ENCODE data around the gene PPP6R2. TPM values are rescaled to one million over a fixed set of nuclear protein-coding genes. Genes with fewer than 3 reads are reported as not detected.

PPP6R2 gene
- total and polyA plus RNA-seq, 2 donors (not counting 3 experiments of a cell fraction or from before 2014, with no cell fraction given): 38.6 to 54.6 TPM

DNA sequence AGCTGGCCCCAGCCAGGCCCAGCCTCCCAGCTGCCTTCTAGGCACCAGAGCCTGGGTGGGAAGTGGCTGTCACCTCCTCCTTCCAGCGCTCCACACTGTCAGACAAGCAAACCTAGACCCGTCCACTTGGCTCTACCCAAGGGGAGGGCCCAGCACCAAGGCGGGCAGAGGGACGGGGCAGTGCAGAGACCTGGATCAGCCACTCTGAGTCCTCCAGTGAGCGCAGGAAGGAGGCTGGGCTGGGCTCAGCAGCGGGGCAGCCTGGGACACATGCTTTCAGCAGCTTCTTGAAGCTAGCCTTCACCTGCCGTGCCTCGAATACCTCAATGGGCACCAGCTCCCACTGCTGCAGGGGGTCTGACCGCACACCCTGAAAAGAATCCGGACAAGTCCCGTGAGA lies 112.9 kb downstream of the PPP6R2 start:
- H3K36me3 ChIP-seq (ENCODE audit: control insufficient read depth in 2 of 2, extremely low read depth in 1 of 2, insufficient read depth in 2 of 2, low read length in 2 of 2): peaks cover 0 to 43% of the 10 kb centered on the region in 2 experiments
- CTCF ChIA-PET: no interaction called here
- dilution Hi-C loops (cut with MboI; ENCODE audit: extremely low pct_ligation_motif_present, low sequenced_read_pairs): no loop called here

More for the DNA sequence above, 112.9 kb downstream of the PPP6R2 start:
- DNase-seq (ENCODE audit: low read depth, low spot score) (no peak), FAIRE-seq (no peak)
- Histone ChIP-seq H2AFZ (ENCODE audit: low read depth, low read length) (no peak overlapping the region), H3K4me1 (ENCODE audit: control insufficient read depth, extremely low read depth, insufficient read depth, low read length) (no peaks in the 10 kb centered on the region), H3K9me1 (replicated peaks; ENCODE audit: control insufficient read depth, extremely low read depth, insufficient read depth, low read length) (no peaks in the 10 kb centered on the region), H3K79me2 (ENCODE audit: control insufficient read depth, insufficient read depth, low read length) (no peaks in the 10 kb centered on the region), H4K20me1 (replicated peaks; ENCODE audit: control insufficient read depth, extremely low read depth, insufficient read depth, low read length) (no peaks in the 10 kb centered on the region), H3K27me3 (ENCODE audit: control insufficient read depth in 2 of 2, insufficient read depth in 2 of 2, low read length in 2 of 2) (no peaks in the 10 kb centered on the region), H3K4me2 (ENCODE audit: insufficient read depth, low read length) (no peak overlapping the region), H3K9ac (replicated peaks; ENCODE audit: extremely low read depth, insufficient read depth, low read length) (no peak overlapping the region), H3K27ac (ENCODE audit: insufficient read depth, low read depth, low read length) (no peak overlapping the region), H3K4me3 (replicated peaks in 1 of 3; ENCODE audit: insufficient read depth in 1 of 3, low read depth in 1 of 3, low read length in 3 of 3) (no peak overlapping the region), H3K9me3 (replicated peaks; ENCODE audit: control insufficient read depth, insufficient read depth, low read length) (no peaks in the 10 kb centered on the region)
- TF ChIP-seq JUN (IDR thresholded peaks at IDR 0.05; ENCODE audit: borderline replicate concordance, insufficient read depth, insufficient read length, low read depth): no peak
- TF ChIP-seq, protein P1, sequence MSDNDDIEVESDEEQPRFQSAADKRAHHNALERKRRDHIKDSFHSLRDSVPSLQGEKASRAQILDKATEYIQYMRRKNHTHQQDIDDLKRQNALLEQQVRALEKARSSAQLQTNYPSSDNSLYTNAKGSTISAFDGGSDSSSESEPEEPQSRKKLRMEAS (IDR thresholded peaks at IDR 0.05; ENCODE audit: insufficient read depth, insufficient read length): no peak
- TF ChIP-seq EZH2 (IDR thresholded peaks at IDR 0.05; ENCODE audit: borderline replicate concordance, low read depth, low read length, severe bottlenecking): no peak
- TF ChIP-seq MYC (IDR thresholded peaks at IDR 0.05; ENCODE audit: low read depth, low read length): no peak
- no peak for TF ChIP-seq POLR2AphosphoS5 (IDR thresholded peaks at IDR 0.05; ENCODE audit: insufficient read depth, low read depth, low read length)
- TF ChIP-seq POLR2A (IDR thresholded peaks at IDR 0.05; ENCODE audit: low read depth, low read length): no peak
- TF ChIP-seq GATA2 (IDR thresholded peaks at IDR 0.05; ENCODE audit: insufficient read depth, insufficient read length, low read depth, low read length): no peak
- TF ChIP-seq, protein P2, sequence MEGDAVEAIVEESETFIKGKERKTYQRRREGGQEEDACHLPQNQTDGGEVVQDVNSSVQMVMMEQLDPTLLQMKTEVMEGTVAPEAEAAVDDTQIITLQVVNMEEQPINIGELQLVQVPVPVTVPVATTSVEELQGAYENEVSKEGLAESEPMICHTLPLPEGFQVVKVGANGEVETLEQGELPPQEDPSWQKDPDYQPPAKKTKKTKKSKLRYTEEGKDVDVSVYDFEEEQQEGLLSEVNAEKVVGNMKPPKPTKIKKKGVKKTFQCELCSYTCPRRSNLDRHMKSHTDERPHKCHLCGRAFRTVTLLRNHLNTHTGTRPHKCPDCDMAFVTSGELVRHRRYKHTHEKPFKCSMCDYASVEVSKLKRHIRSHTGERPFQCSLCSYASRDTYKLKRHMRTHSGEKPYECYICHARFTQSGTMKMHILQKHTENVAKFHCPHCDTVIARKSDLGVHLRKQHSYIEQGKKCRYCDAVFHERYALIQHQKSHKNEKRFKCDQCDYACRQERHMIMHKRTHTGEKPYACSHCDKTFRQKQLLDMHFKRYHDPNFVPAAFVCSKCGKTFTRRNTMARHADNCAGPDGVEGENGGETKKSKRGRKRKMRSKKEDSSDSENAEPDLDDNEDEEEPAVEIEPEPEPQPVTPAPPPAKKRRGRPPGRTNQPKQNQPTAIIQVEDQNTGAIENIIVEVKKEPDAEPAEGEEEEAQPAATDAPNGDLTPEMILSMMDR (IDR thresholded peaks at IDR 0.05; ENCODE audit: extremely low read depth in 1 of 2, insufficient read depth in 1 of 2, low read depth in 1 of 2, low read length in 2 of 2): no peak
- TF ChIP-seq FOS (IDR thresholded peaks at IDR 0.05; ENCODE audit: borderline replicate concordance, insufficient read depth, low read length): no peak
- POLR2A ChIA-PET: no interaction called here
- intact Hi-C loops (cut with micrococcal nuclease): no loop called here
- no TSS peak for BruUV-seq (replicated peaks)
